Endothelial cell of umbilical vein (primary cell): Measurements from ENCODE around the gene TMC2. TPM values are rescaled to one million over a fixed set of nuclear protein-coding genes. Genes with fewer than 3 reads are reported as not detected.

Source experiments
- BruUV-seq: library from RNA; stranded (reverse); fragments of 400-500 nt; replicated peaks from 2 replicates; lab custom pipeline; 2021; lab: Mats Ljungman, UMichigan
- CTCF ChIA-PET: fragments of 300-600, 350-600 bp; sonication (Branson Sonifier 250); formaldehyde crosslinking; loops from one replicate; lab custom pipeline; 2021; ENCODE audit warnings: antibody characterized with exemption, inconsistent platforms; lab: Charles Lee
- POLR2A ChIA-PET: fragments of 300-600, 350-600 bp; sonication (Branson Sonifier 250); formaldehyde crosslinking; loops from one replicate; lab custom pipeline; 2021; ENCODE audit warnings: antibody characterized with exemption, inconsistent platforms; lab: Charles Lee
- DNase-seq: peaks from one replicate; pipeline ENCODE4 v3.0.0-alpha.2; 2011; ENCODE audit warnings: low read depth, low spot score
- FAIRE-seq: peaks from 2 replicates; lab custom pipeline; 2011; peaks lifted over from hg19 to GRCh38; lab: Jason Lieb, UNC
- H2AFZ ChIP-seq: 2 replicates; pipeline ENCODE4 v1.6.0; 2012; ENCODE audit warnings: low read depth, low read length, control low read depth, inconsistent platforms
- H3K27ac ChIP-seq: 2 replicates; pipeline ENCODE4 v1.5.1; 2011; ENCODE audit warnings: low read depth, mild to moderate bottlenecking, control low read depth, low read length, moderate library complexity; ENCODE audit not compliant: insufficient read depth
- H3K27me3 ChIP-seq, 2 experiments: 2 replicates each; pipeline versions ENCODE4 v1.6.0 to v1.6.1; 2011; ENCODE audit warnings: low read length in 2 of 2, mixed read lengths in 1 of 2; ENCODE audit not compliant: control insufficient read depth in 2 of 2, insufficient read depth in 2 of 2
- H3K36me3 ChIP-seq, 2 experiments: 2 replicates in 1 of 2; 3 replicates in 1 of 2; pipeline ENCODE4 v1.5.1; 2011; ENCODE audit warnings: low read length in 2 of 2, mild to moderate bottlenecking in 1 of 2, moderate library complexity in 1 of 2; ENCODE audit not compliant: control insufficient read depth in 2 of 2, insufficient read depth in 2 of 2; ENCODE audit errors: extremely low read depth in 1 of 2
- H3K4me1 ChIP-seq: 3 replicates; pipeline ENCODE4 v1.5.1; 2011; ENCODE audit warnings: mild to moderate bottlenecking, low read length; ENCODE audit not compliant: control insufficient read depth, insufficient read depth; ENCODE audit errors: extremely low read depth
- H3K4me2 ChIP-seq: 2 replicates; pipeline ENCODE4 v1.6.1; 2011; ENCODE audit warnings: low read length, control low read depth, mixed read lengths; ENCODE audit not compliant: insufficient read depth
- H3K4me3 ChIP-seq, 3 experiments: fragments of 200-600 bp in 1 of 3; sonication (generic), shearing (Covaris generic) in 1 of 3; replicated peaks in 1 of 3; 2 replicates each; pipeline ENCODE4 v1.5.1; 2011 to 2016; ENCODE audit warnings: control low read depth in 3 of 3, low read length in 3 of 3, mild to moderate bottlenecking in 2 of 3, inconsistent platforms in 1 of 3, low read depth in 1 of 3, moderate library complexity in 1 of 3; ENCODE audit not compliant: insufficient read depth in 1 of 3
- H3K79me2 ChIP-seq: 2 replicates; pipeline ENCODE4 v1.6.0; 2012; ENCODE audit warnings: low read length, inconsistent platforms; ENCODE audit not compliant: control insufficient read depth, insufficient read depth
- H3K9ac ChIP-seq: replicated peaks from 2 replicates; pipeline ENCODE3; 2011; ENCODE audit warnings: low read length, control low read depth; ENCODE audit not compliant: insufficient read depth; ENCODE audit errors: extremely low read depth
- H3K9me1 ChIP-seq: replicated peaks from 3 replicates; pipeline ENCODE4 v1.6.0; 2011; ENCODE audit warnings: mild to moderate bottlenecking, low read length; ENCODE audit not compliant: control insufficient read depth, insufficient read depth; ENCODE audit errors: extremely low read depth
- H3K9me3 ChIP-seq: replicated peaks from 2 replicates; pipeline ENCODE4 v1.5.1; 2012; ENCODE audit warnings: low read length, inconsistent platforms; ENCODE audit not compliant: control insufficient read depth, insufficient read depth
- H4K20me1 ChIP-seq: replicated peaks from 2 replicates; pipeline ENCODE3; 2011; ENCODE audit warnings: mild to moderate bottlenecking, low read length; ENCODE audit not compliant: control insufficient read depth, insufficient read depth; ENCODE audit errors: extremely low read depth
- EZH2 ChIP-seq: IDR thresholded peaks from 2 replicates; pipeline ENCODE4 v1.6.1; 2012; ENCODE audit warnings: borderline replicate concordance, low read depth, mild to moderate bottlenecking, moderate library complexity, low read length, inconsistent platforms; ENCODE audit not compliant: severe bottlenecking
- FOS ChIP-seq: IDR thresholded peaks from 2 replicates; pipeline ENCODE4 v1.6.1; 2011; ENCODE audit warnings: mild to moderate bottlenecking, low read length, moderate library complexity, borderline replicate concordance; ENCODE audit not compliant: insufficient read depth
- GATA2 ChIP-seq: IDR thresholded peaks from 2 replicates; pipeline ENCODE4 v1.7.0; 2011; ENCODE audit warnings: low read depth, mild to moderate bottlenecking, moderate library complexity, mixed read lengths, low read length; ENCODE audit not compliant: insufficient read length, insufficient read depth
- JUN ChIP-seq: IDR thresholded peaks from 2 replicates; pipeline ENCODE4 v1.6.1; 2011; ENCODE audit warnings: borderline replicate concordance, low read depth; ENCODE audit not compliant: insufficient read length, insufficient read depth
- MAX ChIP-seq: IDR thresholded peaks from 2 replicates; pipeline ENCODE4 v1.6.1; 2011; ENCODE audit not compliant: insufficient read depth, insufficient read length
- MYC ChIP-seq: IDR thresholded peaks from one replicate; pipeline ENCODE4 v1.6.1; 2011; ENCODE audit warnings: mild to moderate bottlenecking, low read depth, low read length
- POLR2A ChIP-seq: IDR thresholded peaks from 2 replicates; pipeline ENCODE4 v1.6.1; 2012; ENCODE audit warnings: low read depth, mild to moderate bottlenecking, control low read depth, low read length
- POLR2AphosphoS5 ChIP-seq: IDR thresholded peaks from 2 replicates; pipeline ENCODE4 v1.6.1; 2012; ENCODE audit warnings: low read depth, mild to moderate bottlenecking, control low read depth, low read length, moderate library complexity; ENCODE audit not compliant: insufficient read depth
- dilution Hi-C: fragments of 300-500 bp; cut with MboI; formaldehyde crosslinking; loops from one replicate; pipeline ENCODE4 v1.15.0; 2019; ENCODE audit warnings: low sequenced_read_pairs; ENCODE audit not compliant: extremely low pct_ligation_motif_present
- intact Hi-C: fragments of 100-400 bp; cut with micrococcal nuclease; formaldehyde crosslinking; loops from one replicate; pipeline ENCODE4 v1.10.0; 2022
- polyA plus RNA-seq, 4 experiments: library from polyadenylated mRNA; depleted of rRNA in 3 of 4; stranded (reverse) in 3 of 4; unstranded in 1 of 4; fragments of >200 nt; gene quantifications; 2 replicates each; pipeline versions ENCODE4 v1.2.1 to v1.2.3, GENCODE V29; 2011 to 2012; ENCODE audit warnings: missing spikeins in 1 of 4
- total RNA-seq: library from RNA; stranded (reverse); gene quantifications from 2 replicates; pipeline ENCODE4 v1.2.3, GENCODE V29; 2021
- TF ChIP-seq, protein P1 (sequence below), 2 donors: IDR thresholded peaks; 1 replicate in 1 of 2; 2 replicates in 1 of 2; pipeline ENCODE4 v1.5.1; 2011; ENCODE audit warnings: low read length in 2 of 2, mild to moderate bottlenecking in 2 of 2, moderate library complexity in 2 of 2, control low read depth in 1 of 2, inconsistent platforms in 1 of 2, low read depth in 1 of 2; ENCODE audit not compliant: insufficient read depth in 1 of 2; ENCODE audit errors: extremely low read depth in 1 of 2

TMC2 gene
- total and polyA plus RNA-seq, 2 donors (not counting 3 experiments of a cell fraction or from before 2014, with no cell fraction given), result not detected

DNA sequence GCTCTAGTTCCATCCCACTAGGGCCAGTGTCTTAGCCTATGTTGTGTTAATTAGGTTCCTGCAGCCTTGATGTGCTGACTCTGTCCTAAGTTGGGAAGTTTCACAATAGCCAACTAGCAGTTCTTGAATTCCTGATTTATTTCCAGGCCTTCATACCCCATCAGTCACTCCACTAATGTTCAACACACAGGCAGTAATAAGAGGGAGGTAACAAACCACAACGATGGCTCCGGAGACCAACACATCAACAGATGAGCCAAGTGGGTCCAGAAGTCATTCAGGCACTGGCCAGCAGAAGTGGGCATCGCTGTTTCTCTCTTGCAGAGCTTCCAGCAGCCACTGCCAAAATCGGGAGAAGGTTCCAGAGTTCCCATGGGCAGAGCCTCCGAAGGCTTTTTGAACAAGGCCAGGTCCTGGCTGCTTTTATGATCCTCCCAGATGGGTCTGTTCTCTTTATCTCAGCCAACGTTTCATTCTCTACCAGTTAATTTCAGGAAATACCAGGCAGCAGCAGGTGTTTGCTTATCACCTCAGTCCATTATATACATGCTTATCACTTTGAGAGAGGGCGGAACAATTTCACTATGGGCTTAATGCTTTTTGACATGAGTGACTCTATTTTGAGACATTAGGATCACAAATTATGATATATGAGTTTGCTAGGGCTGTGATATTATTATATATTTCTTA is 67.6 kb downstream of the TMC2 start:
- Histone ChIP-seq H3K9me3 (no peaks in the 10 kb centered on the region), H3K27ac (no peak overlapping the region), H3K9ac (peak overlapping the region; percentile 1), H3K4me1 (no peaks in the 10 kb centered on the region), H3K9me1 (no peaks in the 10 kb centered on the region), H4K20me1 (no peaks in the 10 kb centered on the region), H3K36me3 (no peaks in the 10 kb centered on the region), H3K27me3 (peaks cover 0 to 3% of the 10 kb centered on the region in 2 experiments), H3K4me2 (no peak overlapping the region), H3K4me3 (no peak overlapping the region), H2AFZ (no peak overlapping the region), H3K79me2 (no peaks in the 10 kb centered on the region)
- DNase-seq, result no peak
- CTCF ChIA-PET, result no interaction called here
- dilution Hi-C loops (no loop called here), intact Hi-C loops (no loop called here)
- FAIRE-seq, result no peak
- no TSS peak for BruUV-seq
- POLR2A ChIA-PET, result no interaction called here
- TF ChIP-seq FOS (no peak), JUN (no peak), EZH2 (no peak), MYC (no peak), MAX (no peak), POLR2A (no peak), GATA2 (no peak), POLR2AphosphoS5 (no peak)
- TF ChIP-seq, protein P1, sequence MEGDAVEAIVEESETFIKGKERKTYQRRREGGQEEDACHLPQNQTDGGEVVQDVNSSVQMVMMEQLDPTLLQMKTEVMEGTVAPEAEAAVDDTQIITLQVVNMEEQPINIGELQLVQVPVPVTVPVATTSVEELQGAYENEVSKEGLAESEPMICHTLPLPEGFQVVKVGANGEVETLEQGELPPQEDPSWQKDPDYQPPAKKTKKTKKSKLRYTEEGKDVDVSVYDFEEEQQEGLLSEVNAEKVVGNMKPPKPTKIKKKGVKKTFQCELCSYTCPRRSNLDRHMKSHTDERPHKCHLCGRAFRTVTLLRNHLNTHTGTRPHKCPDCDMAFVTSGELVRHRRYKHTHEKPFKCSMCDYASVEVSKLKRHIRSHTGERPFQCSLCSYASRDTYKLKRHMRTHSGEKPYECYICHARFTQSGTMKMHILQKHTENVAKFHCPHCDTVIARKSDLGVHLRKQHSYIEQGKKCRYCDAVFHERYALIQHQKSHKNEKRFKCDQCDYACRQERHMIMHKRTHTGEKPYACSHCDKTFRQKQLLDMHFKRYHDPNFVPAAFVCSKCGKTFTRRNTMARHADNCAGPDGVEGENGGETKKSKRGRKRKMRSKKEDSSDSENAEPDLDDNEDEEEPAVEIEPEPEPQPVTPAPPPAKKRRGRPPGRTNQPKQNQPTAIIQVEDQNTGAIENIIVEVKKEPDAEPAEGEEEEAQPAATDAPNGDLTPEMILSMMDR (IDR thresholded peaks at IDR 0.05; ENCODE audit: extremely low read depth in 1 of 2, insufficient read depth in 1 of 2, low read depth in 1 of 2, low read length in 2 of 2), result no peak
